ENCODE measurements around the gene KCNAB1. TPM values are rescaled to one million over a fixed set of nuclear protein-coding genes. Genes with fewer than 3 reads are reported as not detected.

The KCNAB1 gene
- total and polyA plus RNA-seq, 2 donors (not counting 1 experiment from before 2014, with no cell fraction given): not detected

DNA sequence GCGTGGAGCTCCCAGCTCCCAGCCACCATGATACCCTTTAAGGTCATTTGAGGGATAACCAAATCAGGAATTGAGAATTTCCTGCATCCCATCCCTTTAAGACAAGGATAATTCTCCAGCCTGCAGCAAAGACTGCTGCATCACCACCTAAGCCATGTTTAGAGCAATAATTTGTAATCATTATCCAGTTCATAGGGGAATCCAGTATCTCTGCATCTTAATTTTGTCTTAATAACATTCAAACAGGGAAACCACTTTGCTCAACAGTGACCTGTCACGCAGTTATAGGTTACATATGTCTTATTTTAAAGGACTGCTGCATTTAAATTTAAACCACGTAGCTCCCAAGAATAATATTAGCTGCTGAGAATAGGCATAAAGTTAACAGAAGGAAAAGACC lies 246.2 kb downstream of the KCNAB1 start:
- Histone ChIP-seq H3K9me3 (ENCODE audit: control extremely low read depth in 1 of 3, control insufficient read depth in 2 of 3, insufficient read depth in 1 of 3, low read length in 2 of 3) (no peaks in the 10 kb centered on the region), H2AFZ (ENCODE audit: insufficient read depth, low read depth, low read length, poor library complexity, severe bottlenecking) (no peak overlapping the region), H3K27me3 (replicated peaks in 1 of 4; ENCODE audit: control extremely low read depth in 1 of 4, control insufficient read depth in 3 of 4, insufficient read depth in 4 of 4, low read length in 3 of 4) (peaks cover 0 to 2% (median 0%) of the 10 kb centered on the region in 4 experiments), H4K20me1 (ENCODE audit: control insufficient read depth, insufficient read depth, low read length, poor library complexity, severe bottlenecking) (no peaks in the 10 kb centered on the region), H3K4me3 (ENCODE audit: control extremely low read depth in 1 of 5, extremely low read depth in 1 of 5, insufficient read depth in 1 of 5, low read depth in 2 of 5, low read length in 4 of 5) (no peak overlapping the region), H3K36me3 (replicated peaks in 1 of 2; ENCODE audit: control extremely low read depth in 1 of 2, control insufficient read depth in 1 of 2, extremely low read depth in 1 of 2, insufficient read depth in 2 of 2, low read length in 1 of 2) (no peaks in the 10 kb centered on the region), H3K79me2 (ENCODE audit: control insufficient read depth, insufficient read depth, low read length) (no peaks in the 10 kb centered on the region), H3K27ac (ENCODE audit: low read length in 2 of 2) (no peak overlapping the region), H3K4me2 (replicated peaks; ENCODE audit: low read depth, low read length, poor library complexity, severe bottlenecking) (no peak overlapping the region), H3K9ac (ENCODE audit: low read length) (no peak overlapping the region), H3K4me1 (ENCODE audit: control insufficient read depth in 2 of 2, insufficient read depth in 2 of 2, low read length in 2 of 2) (no peaks in the 10 kb centered on the region)
- Mint-ChIP-seq H3K9me3 (ENCODE audit: insufficient read depth) (no peaks in the 10 kb centered on the region), H3K27me3 (peaks cover 15% of the 10 kb centered on the region), H3K4me3 (no peak overlapping the region), H3K4me1 (no peaks in the 10 kb centered on the region), H3K27ac (no peak overlapping the region)
- CTCF ChIA-PET: no interaction called here
- no CpG with 5 or more reads among the region's 3 CpGs for WGBS (ENCODE audit: insufficient coverage)
- DNase-seq (no peak), ATAC-seq (ENCODE audit: low read depth) (no peak)
- TF ChIP-seq CTCF (IDR thresholded peaks at IDR 0.05): no peak
- intact Hi-C loops (cut with micrococcal nuclease): no loop called here
- POLR2A ChIA-PET: no interaction called here

DNA sequence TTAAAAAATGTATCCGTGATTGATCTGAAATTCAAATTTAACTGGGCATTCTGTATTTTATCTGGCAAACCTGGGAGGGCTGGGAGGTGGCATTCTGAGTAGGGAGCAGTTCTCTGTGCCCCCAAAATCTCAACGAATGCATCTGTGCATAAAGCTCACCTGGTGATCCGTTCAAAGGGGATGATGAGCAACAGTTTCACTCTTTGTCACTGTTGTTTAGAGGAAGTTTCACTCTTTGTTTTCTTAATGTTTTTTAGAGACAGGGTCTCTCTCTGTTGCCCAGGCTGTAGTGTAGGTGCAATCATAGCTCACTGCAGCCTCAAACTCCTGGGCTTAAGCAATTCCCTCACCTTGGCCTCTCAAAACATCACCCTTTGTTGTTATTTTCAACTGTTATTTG lies 247.8 kb downstream of the KCNAB1 start:
- TF ChIP-seq EZH2 (IDR thresholded peaks at IDR 0.05; ENCODE audit: borderline replicate concordance, insufficient read depth, low read depth, low read length, poor library complexity, severe bottlenecking): no peak
- no peak for TF ChIP-seq CTCF (IDR thresholded peaks at IDR 0.05)
- H3K4me1 ChIP-seq (ENCODE audit: control insufficient read depth in 2 of 2, insufficient read depth in 2 of 2, low read length in 2 of 2): no peaks in the 10 kb centered on the region
- intact Hi-C loops (cut with micrococcal nuclease): no loop called here
- H3K4me1 Mint-ChIP-seq: no peaks in the 10 kb centered on the region
- no peaks in the 10 kb centered on the region for H3K9me3 Mint-ChIP-seq (ENCODE audit: insufficient read depth)
- WGBS (ENCODE audit: insufficient coverage): 80% methylated on average over 1 of the region's 3 CpGs
- H3K4me2 ChIP-seq (replicated peaks; ENCODE audit: low read depth, low read length, poor library complexity, severe bottlenecking): no peak overlapping the region
- ChIA-PET POLR2A (no interaction called here), CTCF (no interaction called here)
- H3K4me3 Mint-ChIP-seq: no peak overlapping the region
- H3K27ac Mint-ChIP-seq: no peak overlapping the region
- DNase-seq (no peak), ATAC-seq (ENCODE audit: low read depth) (no peak)
- H3K9me3 ChIP-seq (ENCODE audit: control extremely low read depth in 1 of 3, control insufficient read depth in 2 of 3, insufficient read depth in 1 of 3, low read length in 2 of 3): no peaks in the 10 kb centered on the region
- peaks cover 0 to 2% (median 0%) of the 10 kb centered on the region in 4 experiments for H3K27me3 ChIP-seq (replicated peaks in 1 of 4; ENCODE audit: control extremely low read depth in 1 of 4, control insufficient read depth in 3 of 4, insufficient read depth in 4 of 4, low read length in 3 of 4)
- H4K20me1 ChIP-seq (ENCODE audit: control insufficient read depth, insufficient read depth, low read length, poor library complexity, severe bottlenecking): no peaks in the 10 kb centered on the region
- H3K27me3 Mint-ChIP-seq: peaks cover 15% of the 10 kb centered on the region
- no peak overlapping the region for H3K9ac ChIP-seq (ENCODE audit: low read length)
- H3K36me3 ChIP-seq (replicated peaks in 1 of 2; ENCODE audit: control extremely low read depth in 1 of 2, control insufficient read depth in 1 of 2, extremely low read depth in 1 of 2, insufficient read depth in 2 of 2, low read length in 1 of 2): no peaks in the 10 kb centered on the region
- H2AFZ ChIP-seq (ENCODE audit: insufficient read depth, low read depth, low read length, poor library complexity, severe bottlenecking): no peak overlapping the region
- no peak overlapping the region for H3K4me3 ChIP-seq (ENCODE audit: control extremely low read depth in 1 of 5, extremely low read depth in 1 of 5, insufficient read depth in 1 of 5, low read depth in 2 of 5, low read length in 4 of 5)
- no peak overlapping the region for H3K27ac ChIP-seq (ENCODE audit: low read length in 2 of 2)
- H3K79me2 ChIP-seq (ENCODE audit: control insufficient read depth, insufficient read depth, low read length): no peaks in the 10 kb centered on the region

Data from B cell (primary cell).